ENCODE results near the gene CSPG4.
A peak's percentile ranks its signal among the peaks of the same experiment; 100 is the strongest.

The CSPG4 gene

GRCh38 chr15:75663931-75664421 lies 48.7 kb downstream of the CSPG4 start:
- no peak for DNase-seq

- DNase-seq, result no peak
Observed at GRCh38 chr15:75662823-75663519, 49.7 kb downstream of the CSPG4 start.

- DNase-seq, result no peak
Observed at GRCh38 chr15:75661756-75662140, 50.9 kb downstream of the CSPG4 start.

GRCh38 chr15:75661100-75661755 lies 51.4 kb downstream of the CSPG4 start:
- no peak for DNase-seq

- DNase-seq, result no peak
Observed at GRCh38 chr15:75659928-75660645, 52.6 kb downstream of the CSPG4 start.

DNA sequence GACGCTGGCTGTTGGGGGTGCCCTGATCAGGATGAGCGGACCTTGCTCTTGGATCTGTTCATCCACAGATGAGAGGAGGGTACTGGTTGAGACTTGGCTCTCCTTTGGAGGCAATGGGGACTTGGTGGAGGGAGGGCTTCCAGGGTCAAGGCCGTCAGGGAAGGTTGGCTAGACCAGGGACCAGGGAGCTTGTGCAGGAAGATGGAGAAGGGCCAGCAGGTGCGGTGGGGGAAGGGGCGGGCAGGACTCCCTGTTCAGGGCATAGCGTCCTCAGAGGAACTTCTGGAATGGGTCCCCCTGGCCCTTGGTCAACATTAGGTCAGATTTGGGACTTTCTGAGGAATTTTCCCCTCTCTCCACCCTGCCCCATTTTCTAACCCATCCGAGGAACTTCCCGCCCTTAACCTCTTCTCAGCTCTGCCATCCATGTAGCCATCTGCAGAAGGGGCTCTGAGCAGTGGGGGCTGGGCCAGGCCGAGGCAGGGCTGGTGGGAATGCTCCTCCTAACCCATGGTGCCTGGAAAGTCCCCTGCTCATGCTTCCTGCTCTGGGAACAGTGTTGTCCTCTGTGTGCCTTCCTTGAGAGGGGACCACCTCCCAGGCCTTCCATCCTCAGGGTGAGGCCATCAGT lies 53.4 kb downstream of the CSPG4 start:
- no peak for DNase-seq

DNA sequence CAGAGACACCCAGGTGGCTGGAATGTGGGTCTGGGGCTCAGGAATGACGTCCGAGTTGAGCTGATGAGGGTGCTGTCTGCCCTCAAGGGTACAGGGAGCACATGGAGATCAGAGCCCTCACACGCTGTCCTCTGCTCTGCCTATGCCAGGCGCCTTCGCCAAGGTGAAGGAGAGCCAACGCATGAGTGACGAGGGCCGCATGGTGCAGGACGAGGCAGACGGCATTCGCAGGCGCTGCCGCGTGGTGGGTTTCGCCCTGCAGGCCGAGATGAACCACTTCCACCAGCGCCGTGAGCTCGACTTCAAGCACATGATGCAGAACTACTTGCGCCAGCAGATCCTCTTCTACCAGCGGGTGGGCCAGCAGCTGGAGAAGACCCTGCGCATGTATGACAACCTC lies 55.8 kb downstream of the CSPG4 start:
- no peak for DNase-seq

DNA sequence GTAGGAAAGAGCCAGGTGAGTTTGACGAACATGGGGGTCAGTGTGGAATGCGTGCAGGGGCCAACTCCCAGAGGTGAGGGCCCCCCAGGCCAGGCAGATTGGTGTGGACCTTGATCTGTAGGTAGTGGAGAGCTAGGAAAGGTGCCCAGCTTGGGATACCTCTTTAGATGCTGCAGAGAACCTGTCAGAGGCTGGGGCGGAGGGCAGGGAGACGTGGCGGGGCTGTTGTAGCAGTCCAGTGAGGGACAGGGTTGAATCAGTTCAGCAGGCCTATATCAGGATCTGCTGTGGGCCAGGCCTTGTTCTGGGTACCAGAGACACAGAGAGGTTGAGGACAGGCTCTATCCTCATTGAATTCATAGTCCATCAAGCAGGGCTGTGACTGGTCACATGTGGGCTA lies 56.3 kb downstream of the CSPG4 start:
- DNase-seq, result no peak

DNA sequence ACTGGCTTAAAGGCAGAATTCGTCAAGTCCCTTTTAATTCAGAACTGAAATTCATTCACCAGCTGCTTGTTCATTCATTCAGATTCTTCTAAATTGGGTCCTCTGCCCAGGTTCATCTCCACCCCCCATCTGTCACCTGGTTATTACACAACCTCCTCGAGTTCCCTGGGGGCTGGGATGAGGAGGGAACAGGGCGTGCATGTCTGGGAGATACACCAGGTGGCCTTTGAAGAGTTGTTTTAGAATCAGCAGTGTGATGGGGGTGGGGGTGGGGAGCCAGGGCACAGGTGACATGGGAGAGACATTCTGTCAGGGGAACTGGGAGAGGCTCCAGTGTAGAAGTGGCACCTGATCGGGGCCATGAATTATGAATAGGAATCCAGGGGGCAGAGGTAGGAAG lies 56.7 kb downstream of the CSPG4 start:
- no peak for DNase-seq

GRCh38 chr15:75654201-75654907 lies 58.3 kb downstream of the CSPG4 start:
- DNase-seq, result no peak

- no peak for DNase-seq
Observed at GRCh38 chr15:75653347-75653913, 59.2 kb downstream of the CSPG4 start.

GRCh38 chr15:75651810-75652543 lies 60.7 kb downstream of the CSPG4 start:
- DNase-seq, result no peak

DNA sequence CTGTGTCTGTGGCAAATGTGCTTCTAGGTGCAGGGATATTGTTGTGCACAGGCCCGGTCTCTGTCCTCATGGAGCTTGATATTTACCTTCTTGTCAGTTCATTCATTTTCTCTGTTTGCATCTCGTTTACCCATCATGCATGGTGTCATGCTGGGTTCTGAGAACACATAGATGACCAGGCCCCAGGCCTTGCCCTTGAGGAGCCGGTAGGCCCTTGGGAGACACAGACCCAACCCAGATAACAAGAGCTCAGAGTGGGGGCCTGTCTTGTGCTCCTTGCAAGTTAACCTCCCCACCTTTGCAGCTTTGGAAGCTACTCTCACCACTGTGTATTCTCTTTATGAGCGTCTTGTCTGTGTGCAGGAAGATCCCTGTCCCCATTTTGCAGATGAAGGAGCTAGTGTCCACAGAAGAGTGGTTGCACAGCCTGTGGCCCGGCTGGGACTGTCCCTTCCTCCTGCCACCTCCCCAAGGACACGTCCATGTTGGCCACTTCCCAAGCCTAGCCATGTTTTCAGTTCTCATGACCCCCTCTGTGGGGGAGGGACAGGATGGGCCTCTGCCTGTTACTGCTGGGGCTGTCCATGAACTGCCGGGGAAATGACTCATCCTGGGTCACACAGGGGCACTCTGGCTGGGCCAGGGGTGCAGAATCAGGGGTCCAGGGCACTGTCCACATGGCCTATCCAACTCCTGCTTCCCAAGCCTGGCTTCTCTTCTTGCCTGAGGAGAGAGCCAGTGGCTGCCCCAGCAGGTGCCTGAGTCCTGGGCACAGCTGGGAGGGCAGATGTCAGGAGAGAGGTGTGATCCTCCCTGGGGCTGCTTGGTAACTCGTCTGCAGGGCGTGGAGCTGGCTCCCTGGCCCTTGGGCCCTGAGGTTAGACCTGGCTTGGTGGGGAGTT lies 61.5 kb downstream of the CSPG4 start:
- no peak for DNase-seq

- DNase-seq, result no peak
Observed at GRCh38 chr15:75649848-75650247, 62.8 kb downstream of the CSPG4 start.

DNA sequence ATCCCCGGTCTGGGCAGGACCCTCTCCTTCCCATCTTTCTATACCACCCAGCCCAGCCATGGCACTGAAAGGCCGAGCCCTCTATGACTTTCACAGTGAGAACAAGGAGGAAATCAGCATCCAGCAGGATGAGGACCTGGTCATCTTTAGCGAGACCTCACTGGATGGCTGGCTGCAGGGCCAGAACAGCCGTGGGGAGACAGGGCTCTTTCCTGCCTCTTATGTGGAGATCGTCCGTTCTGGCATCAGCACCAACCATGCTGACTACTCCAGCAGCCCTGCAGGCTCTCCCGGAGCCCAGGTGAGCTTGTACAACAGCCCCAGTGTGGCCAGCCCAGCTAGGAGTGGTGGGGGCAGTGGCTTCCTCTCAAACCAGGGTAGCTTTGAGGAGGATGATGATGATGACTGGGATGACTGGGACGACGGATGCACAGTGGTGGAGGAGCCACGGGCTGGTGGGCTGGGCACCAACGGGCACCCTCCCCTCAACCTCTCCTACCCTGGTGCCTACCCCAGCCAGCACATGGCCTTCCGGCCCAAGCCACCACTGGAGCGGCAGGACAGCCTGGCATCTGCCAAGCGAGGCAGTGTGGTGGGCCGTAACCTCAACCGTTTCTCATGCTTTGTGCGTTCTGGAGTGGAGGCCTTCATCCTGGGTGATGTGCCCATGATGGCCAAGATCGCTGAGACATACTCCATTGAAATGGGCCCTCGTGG lies 63.4 kb downstream of the CSPG4 start:
- DNase-seq, result no peak

GRCh38 chr15:75648156-75649000 lies 64.3 kb downstream of the CSPG4 start:
- no peak for DNase-seq

DNA sequence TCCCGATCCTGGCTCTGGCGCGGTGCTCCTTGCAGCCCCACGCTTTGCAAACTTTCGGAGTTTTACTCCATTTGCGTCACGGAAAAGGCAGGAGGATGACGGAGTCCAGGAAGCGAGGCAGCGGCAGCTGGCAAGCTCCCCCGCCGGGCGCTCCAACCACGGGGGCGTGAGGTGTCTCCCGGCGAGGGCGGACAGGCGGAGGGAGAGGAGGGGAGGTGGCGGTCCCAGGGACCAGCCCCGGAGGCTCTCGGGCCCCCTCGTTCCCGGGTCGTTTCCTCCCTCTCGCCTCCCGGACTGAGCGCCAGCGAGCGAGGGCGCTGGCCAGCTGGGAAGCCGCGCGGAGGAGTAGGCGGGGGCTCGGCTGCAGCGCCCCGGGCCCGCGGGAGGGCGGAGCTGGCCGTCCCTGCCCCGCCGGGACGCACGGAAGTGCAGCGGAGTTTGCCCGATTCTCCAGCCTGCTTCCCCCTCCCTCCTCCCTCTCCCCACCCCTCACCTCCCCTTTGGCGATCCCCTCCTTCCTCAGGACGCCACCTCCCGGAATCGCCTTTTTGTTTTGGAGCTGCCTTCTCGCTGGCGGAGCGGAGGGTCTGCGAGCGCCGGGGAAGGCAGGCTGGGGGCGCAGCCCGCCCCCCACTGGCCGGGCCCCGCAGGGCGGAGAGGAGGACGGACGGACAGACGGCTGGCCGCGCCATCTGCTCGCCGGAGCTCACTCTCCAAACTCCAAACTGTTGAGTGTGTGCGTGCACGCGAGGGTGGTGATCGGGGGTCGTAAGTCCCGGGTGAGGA lies 65.1 kb downstream of the CSPG4 start, which contains the start of gene SNX33:
TSS of gene SNX33 (plus strand) at position 543 of the 786 bp plus-strand sequence. CDS start 1,191 bp downstream, outside the sequence.
- peak; percentile 70 for DNase-seq

GRCh38 chr15:75646944-75647364 lies 65.7 kb downstream of the CSPG4 start:
- peak; percentile 24 for DNase-seq
